ENCODE data around the gene NTNG2.
A peak's percentile ranks its signal among the peaks of the same experiment; 100 is the strongest.

The NTNG2 gene

DNA sequence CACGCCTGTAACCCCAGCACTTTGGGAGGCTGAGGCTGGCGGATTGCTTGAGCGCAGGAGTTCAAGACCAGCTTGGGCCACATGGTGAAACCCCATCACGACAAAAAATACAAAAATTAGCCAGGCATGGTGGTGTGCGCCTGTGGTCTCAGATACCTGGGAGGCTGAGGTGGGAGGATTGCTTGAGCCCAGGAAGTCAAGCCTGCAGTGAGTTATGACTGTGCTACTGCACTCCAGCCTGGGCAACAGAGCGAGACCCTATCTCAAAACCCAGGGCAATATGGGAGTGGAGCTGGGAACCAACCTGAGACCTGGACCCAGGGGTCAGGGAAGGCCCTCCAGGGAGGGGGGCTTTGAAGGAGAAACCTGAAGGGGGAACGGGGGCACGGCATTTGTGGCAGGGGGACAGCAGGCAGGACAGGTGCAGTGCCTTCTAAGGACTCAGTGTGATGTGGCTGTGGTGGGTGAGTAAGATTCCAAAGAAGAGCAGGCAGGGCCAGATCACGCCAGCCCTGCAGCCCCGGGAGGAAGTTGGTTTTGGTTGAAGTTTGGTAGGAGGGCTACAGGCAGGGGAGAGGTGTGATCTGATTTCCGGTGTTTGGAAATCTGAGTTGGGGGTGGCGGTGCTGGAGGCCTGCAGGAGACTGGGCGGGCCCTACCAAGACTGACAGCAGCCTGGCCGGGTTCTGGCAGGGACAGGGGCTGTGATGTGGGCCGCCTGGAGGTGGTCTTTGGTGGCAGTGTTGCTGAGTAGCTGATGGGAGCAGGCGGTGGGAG is 46.2 kb downstream of the NTNG2 start:
- peak; percentile 68 for DNase-seq

DNA sequence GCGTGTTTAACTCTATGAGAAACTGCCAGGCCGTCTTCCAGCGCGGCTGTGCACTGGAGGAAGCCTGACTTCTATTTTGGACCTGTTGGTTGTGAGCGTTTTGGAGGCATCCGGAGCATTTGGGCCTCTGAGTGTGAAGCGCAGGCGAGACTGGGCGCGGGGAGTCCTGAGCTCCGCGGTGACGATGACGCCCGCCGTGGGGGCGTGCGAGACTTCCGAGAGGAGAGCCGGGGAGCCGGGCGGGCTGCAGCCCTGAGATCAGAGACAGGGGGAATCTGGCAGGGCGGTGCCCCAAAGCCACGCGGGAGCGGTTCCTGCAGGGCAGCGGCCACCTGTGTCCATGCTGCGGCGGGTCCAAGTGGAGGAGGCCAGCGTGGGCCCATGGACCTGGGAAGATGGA is 47.4 kb downstream of the NTNG2 start:
- no peak for DNase-seq

DNA sequence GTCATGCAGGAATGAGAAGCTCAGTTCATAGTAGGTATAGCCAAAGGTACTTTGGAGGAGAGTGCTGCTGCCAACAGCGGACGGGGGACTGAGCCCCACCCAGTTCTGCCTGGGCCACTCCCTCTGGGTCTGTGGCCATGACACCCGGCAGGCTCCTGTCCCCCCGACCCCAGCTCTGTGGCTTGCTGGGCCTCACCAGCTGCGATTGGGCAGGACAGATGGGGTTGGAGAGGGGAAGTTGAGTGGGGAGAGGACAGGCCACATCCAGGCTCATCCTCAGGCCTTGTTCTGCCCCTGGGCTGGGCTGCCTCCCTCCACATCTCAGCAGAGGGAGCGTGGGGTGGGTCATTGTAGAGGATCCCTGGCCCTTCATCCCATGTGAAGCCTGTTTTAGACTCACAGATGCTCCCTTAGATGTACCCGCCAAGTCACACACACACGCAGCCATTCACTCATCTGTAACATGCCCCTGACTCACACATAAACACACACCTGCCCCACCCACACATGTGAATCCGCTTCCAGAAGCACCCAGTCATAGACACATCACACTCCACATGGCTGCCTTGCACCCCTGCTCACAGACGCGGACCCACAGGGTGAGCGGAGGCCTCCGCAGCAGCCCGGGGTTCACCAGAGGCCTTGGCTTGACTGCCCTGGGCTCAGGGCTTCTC is 48.8 kb downstream of the NTNG2 start:
- no peak for DNase-seq

DNA sequence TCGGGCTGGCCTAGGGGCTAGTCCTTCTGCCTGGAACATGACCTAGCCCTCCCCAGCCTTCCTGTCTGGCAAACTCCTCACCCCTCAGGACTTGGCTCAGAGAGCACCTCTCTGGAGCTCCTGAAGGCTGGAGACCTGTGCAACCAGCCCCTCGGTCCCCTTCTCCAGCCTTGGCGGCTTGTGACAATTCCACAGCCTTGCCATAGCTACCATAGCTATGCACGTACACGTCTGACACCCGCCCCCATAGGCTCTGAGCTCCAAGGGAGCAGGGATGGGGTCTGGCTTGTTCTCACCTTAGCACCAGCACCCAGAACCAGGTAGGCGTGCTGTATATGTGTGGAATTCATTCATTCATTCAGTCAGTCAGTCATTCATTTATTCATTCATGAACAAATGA is 49.7 kb downstream of the NTNG2 start:
- no peak for DNase-seq

DNA sequence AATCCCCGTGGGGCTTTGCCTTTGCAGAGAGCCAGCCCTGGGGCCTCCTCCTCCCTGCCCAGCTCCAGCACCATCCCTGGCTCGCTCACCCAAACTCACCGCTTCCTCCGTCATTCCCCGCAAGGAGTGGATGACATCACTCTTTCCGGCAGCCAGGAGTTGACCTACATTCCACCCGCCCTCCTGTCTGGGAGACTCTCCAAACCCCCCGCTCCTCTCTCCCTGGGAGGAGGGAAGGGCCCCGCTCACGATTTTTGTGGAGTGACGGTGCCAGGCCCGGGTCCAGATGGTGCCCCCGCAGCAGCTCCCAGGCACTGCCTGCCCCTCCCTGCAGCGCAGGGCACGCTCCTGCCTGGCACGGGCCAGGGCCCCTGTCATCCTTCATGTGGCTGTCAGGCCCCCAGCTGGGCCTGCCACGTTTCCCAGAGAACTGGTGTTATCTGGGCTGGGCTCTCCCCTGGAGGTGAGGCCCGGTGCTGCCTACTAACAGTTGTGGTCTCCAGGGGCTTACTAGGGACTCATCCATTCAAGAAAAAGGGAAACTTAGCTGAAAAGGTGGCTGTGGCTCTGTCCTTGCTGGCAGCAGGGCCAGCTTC is 52.3 kb downstream of the NTNG2 start:
- no peak for DNase-seq

- peak; percentile 34 for DNase-seq
Measured at GRCh38 chr9:132216861-132217619, 55.2 kb downstream of the NTNG2 start.

DNA sequence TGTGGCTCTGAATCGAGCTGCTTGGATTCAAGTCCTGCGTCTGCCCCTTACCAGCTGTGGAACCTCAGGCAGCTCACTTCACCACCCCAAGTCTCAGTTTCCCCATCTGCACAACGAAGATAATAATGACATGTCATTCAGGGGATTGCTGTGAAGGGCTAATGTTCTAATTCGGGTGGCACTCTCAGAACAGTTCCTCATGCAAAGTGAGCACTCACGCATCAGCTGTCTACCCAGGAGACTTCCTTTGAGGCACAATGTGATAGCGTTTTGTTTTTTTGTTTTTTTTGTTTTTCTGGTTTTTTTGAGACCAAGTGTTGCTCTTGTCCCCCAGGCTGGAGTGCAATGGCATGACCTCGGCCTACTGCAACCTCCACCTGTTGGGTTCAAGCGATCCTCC is 56.4 kb downstream of the NTNG2 start:
- no peak for DNase-seq

DNA sequence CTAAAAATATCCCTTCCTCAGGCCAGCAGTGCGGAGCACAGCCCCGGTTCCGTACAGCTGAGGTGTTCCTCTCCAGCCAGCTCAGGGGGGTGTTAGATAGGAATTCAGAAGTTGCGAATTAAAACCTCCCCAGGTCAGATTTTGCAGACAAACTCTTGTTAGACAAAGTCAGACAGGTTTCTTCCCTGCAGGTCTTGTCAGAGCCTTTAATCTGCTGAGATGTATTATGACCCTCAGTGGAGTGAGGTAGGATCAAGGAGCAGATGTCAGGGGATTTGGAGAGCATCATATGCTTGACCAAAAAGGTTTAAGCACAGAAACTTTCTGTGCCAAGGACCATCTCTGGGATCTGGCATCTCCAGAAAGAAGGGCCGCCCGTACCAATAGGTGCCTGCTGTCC is 60.1 kb downstream of the NTNG2 start:
- no peak for DNase-seq

DNA sequence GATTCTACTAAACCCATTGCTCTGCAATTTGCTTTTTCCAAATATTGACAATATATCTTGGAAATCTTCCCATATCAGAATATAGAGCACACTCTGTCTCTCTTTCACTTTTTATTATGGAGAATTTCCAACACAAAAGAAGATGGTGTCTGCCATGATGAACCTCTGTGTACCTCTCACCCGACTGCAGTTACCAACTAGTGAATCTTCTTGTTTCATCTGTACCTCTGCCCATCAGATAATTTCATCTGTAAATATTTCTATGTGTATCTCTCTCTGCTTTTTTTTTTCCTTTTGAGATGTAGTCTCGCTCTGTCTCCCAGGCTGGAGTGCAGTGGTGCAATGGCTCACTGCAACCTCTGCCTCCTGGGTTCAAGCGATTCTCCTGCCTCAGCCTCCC is 62.8 kb downstream of the NTNG2 start:
- DNase-seq = no peak

- no peak for DNase-seq
Measured at GRCh38 chr9:132226571-132227430, 64.9 kb downstream of the NTNG2 start.

DNA sequence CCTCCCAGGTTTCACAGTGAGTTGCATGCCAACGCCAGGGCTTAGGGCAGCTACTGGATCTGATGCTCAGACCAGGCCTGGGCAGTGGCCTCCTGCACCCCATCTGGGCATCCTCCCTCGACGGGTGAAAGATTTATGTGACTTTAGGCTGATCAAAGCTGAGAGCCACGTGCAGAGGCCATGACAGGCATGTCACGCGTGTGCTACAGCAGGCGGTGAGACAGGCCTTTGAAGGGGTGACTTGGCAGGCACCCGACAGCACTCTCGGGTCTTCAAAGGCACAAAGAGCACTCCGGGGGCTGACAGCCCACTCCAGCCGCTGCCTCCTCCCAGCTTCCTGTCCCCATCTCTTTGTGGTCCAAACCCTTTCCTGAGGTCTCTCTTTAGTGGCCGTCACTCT is 66.2 kb downstream of the NTNG2 start:
- DNase-seq = no peak

DNA sequence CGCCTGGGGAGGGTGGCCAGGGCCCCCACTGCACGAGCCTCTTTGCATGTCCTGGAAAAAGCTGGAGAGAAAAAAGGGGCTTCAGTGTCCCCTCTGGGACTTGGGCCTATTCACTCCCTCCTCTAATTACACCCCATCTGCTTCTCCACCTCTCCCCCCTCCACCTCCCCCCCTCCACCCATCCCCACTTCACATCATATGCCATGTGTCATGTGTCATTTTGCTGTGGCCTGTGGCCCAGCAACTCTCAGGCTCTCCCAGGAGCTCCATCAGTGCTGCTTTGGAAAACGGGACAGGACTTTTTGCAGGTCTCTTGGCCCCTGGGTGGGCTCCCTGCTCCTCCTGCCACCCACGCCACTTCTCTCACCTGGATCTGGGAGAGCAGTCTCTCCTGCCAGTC is 68.7 kb downstream of the NTNG2 start:
- DNase-seq = no peak

GRCh38 chr9:132231019-132231701 is 69.3 kb downstream of the NTNG2 start:
- DNase-seq = no peak

GRCh38 chr9:132232522-132232921 is 70.7 kb downstream of the NTNG2 start:
- no peak for DNase-seq

- no peak for DNase-seq
Measured at GRCh38 chr9:132233138-132233537, 71.3 kb downstream of the NTNG2 start.

DNA sequence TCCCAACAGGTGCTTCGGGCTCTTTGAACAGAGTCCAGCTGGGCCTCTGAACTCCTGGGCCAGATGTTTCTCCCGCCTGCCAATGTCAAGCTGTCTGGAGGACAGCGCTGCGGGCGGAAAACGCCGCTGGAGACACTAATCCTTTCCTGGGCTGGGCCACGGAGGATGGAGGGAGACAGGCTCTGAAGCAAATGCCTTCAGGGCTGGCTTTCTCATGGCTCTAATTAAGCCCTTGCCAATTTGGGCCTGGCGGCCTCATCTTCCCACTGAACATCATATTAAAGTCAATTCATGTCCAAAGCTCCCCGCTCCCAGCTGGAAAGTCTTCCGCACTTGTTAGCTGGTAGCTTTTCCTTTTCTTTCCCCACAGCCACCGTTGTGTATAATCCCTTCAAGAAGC is 72.7 kb downstream of the NTNG2 start:
- DNase-seq = no peak

DNA sequence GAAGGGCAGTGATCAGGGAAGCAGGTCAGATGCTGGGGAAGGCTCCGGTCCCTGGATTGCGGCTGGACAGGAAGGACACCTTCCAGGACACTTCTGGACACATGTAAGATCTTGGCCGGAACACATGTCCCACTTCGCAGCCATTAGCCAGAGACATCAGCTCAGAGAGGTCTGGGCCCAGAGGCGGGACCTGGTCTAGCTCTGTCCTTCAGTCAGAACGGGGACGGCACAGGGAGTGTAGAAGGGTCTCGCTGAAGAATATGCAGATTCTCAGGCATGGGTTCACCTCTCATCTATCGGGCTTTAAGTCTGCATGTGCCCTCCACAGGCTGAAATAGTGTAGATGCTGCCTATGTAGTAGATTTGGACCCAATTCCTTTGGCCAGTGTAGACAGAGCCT is 73.3 kb downstream of the NTNG2 start:
- DNase-seq = no peak

- DNase-seq = peak; percentile 50
Measured at GRCh38 chr9:132235894-132236661, 74.2 kb downstream of the NTNG2 start.

GRCh38 chr9:132236662-132237311 is 74.9 kb downstream of the NTNG2 start:
- no peak for DNase-seq

DNA sequence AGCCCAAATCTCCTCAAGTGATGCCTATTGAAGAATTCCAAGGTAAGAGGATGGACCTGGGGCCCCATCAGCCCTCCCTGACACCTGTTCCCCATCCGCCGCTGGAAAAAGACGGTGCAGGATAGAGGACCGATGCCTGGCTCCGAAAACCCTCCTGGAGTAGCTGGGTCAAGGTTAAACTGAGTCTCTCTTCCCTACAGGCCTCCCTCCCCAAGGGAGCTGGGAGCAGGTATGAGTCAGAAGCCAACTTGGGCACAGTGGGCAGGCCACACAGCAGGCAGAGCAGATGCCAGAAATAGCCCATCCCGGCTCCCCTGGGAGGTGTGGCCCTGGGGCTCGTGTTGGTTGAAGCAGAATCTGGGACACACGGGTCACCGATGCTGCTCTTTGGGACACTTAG is 75.6 kb downstream of the NTNG2 start:
- DNase-seq = no peak
